HepG2 (cell line): ENCODE measurements around the gene BEAN1.

Source experiments
- ATF7 ChIP-seq, 2 experiments: fragments of 450-650 bp in 1 of 2; sonication (generic) in 1 of 2; formaldehyde crosslinking in 1 of 2; IDR thresholded peaks; 2 replicates each; pipeline versions ENCODE4 v1.4.0 to v1.6.1; 2016 to 2020; ENCODE audit warnings: antibody characterized with exemption in 1 of 2, mild to moderate bottlenecking in 1 of 2, missing genetic modification reagents in 1 of 2
- CTCF ChIP-seq: sonication (generic); formaldehyde crosslinking; IDR thresholded peaks from 2 replicates; pipeline ENCODE4 v1.5.0; 2020; ENCODE audit warnings: mild to moderate bottlenecking, missing genetic modification reagents, moderate library complexity
- ESRRA ChIP-seq: sonication (generic); formaldehyde crosslinking; IDR thresholded peaks from 2 replicates; pipeline ENCODE4 v1.5.1; 2020; ENCODE audit warnings: mild to moderate bottlenecking, low read depth, missing genetic modification reagents
- GABPA ChIP-seq, 2 experiments: IDR thresholded peaks; 2 replicates each; pipeline ENCODE4 v1.6.1; 2011 to 2016; ENCODE audit warnings: low read depth in 2 of 2, low read length in 1 of 2, missing biosample characterization in 1 of 2, missing genetic modification characterization in 1 of 2
- JUN ChIP-seq: sonication (generic); formaldehyde crosslinking; IDR thresholded peaks from 2 replicates; pipeline ENCODE4 v1.4.0; 2020; ENCODE audit warnings: mild to moderate bottlenecking, missing genetic modification reagents
- MYNN ChIP-seq: sonication (generic); formaldehyde crosslinking; IDR thresholded peaks from 2 replicates; pipeline ENCODE4 v1.4.0; 2020; ENCODE audit warnings: mild to moderate bottlenecking, low read depth, missing genetic modification reagents

GRCh38 chr16:66455970-66456369 is 28.9 kb downstream of the BEAN1 start:
- TF ChIP-seq GABPA (IDR thresholded peaks at IDR 0.05; ENCODE audit: low read depth, low read length) (no peak), GABPA (CRISPR knock-in tag; IDR thresholded peaks at IDR 0.05; ENCODE audit: low read depth) (no peak), ESRRA (CRISPR knock-in tag) (no peak), JUN (CRISPR knock-in tag) (no peak), CTCF (CRISPR knock-in tag) (no peak), ATF7 (IDR thresholded peaks at IDR 0.05) (no peak), ATF7 (CRISPR knock-in tag; IDR thresholded peaks at IDR 0.05) (no peak), MYNN (CRISPR knock-in tag) (no peak)
